GM19452 (cell line): ENCODE data around the gene MAP6.

Experiments used
- ATAC-seq: cut with Tn5 transposase; IDR thresholded peaks from one replicate; pipeline ENCODE4 v1.9.1; 2021; ENCODE audit not compliant: unreplicated experiment

The MAP6 gene

DNA sequence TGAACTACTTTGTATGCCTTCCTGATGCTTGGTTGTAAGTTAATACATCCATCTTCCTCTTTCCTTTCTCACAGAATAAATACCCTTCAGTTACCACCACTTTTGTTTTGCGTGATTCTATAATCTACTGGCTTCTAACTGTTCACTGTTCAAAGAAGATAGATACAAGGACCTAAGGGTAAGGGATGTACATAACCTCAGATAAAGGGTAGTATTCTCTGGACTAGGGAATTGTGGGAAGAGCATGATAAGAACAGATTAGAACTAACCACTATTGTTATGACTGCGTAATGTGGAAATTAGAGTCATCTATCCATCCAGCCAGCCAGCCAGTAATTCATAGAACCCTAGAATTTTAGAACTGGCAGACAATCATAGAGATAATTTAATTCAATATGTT, 36.4 kb downstream of the MAP6 start:
- no peak for ATAC-seq

GRCh38 chr11:75631086-75631730, 37.6 kb downstream of the MAP6 start:
- no peak for ATAC-seq

- no peak for ATAC-seq
Measured at GRCh38 chr11:75627906-75628668, 40.8 kb downstream of the MAP6 start.

GRCh38 chr11:75626889-75627529, 41.8 kb downstream of the MAP6 start:
- no peak for ATAC-seq

DNA sequence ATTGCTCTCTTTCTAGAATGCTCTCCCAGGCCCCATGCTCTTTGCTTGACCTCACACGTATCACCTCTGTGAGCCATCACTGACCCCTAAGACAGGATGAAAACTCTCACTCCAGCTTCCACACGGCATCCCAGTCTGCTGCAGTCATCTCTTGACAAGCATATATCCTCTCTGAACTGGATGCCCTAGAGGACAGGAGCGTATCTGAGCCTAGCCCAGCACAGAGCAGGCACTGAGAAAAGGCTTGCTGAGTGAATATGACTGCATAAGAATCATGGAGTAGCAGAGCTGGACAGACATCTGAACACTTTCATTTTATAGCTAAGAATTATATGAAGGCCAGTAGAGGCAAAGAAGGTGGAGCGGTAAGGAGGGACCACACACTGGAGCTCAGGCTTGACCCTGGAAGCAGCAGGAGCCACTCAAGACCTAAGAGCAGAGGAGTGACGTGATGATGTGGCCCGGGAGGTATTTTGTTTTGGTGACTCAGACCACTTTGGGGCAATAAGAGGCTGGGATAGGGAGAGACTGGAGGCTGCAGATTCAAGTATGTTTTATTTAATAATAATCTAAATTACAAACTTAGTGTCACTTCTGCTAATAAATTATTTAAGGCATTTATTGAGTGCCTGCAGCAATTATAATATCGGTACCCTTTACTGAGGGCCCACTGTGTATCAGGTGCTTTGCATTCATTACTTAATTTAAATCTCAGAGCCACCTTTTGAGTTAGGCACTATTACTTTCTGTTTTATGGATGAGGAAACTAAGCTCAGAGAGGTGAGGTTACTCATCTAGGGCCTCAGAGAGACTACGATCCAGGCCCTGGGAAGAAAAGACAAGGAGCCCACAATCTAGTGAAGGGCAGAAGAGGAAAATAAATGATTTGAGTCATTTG, 42.6 kb downstream of the MAP6 start:
- ATAC-seq: no peak

DNA sequence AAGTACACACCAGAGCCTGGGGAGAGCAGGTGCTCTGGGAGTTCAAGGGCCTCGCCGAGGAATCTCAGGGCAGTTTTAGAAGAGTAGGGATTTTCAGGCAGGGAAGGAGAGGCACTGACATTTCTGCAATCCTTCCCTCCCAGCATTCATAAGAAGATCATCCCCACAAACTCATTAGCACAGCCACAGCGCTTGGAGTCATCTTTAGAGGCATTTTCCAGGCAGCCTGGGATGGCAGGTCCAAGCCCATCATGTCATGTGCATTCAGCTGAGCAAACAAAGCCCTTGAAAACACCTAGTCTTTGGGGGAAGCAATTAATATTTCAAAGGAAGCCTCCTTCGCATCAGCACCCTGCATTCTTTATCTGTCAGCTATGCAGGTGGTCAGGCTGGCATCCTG, 43.8 kb downstream of the MAP6 start:
- ATAC-seq: no peak

GRCh38 chr11:75616281-75616680, 52.6 kb downstream of the MAP6 start:
- no peak for ATAC-seq

DNA sequence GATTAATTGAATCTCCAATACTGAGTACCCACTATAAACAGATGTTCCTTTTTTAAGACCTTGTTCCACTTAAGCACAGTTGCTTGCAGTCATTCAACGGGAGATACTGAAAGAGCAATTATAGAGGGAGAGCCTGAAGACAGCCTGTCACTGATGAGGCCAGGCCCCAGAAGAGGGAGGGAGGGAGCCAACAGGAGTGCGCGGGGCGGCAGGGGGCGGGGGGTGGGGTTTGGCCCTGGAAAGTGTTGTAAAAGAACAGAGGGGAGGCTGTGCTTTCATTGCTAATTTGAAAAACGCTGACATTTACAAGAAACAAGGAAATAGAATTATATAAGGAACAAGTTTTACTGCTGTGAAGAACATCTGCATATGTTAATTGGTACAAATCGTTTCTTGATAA, 53.1 kb downstream of the MAP6 start:
- ATAC-seq: no peak

DNA sequence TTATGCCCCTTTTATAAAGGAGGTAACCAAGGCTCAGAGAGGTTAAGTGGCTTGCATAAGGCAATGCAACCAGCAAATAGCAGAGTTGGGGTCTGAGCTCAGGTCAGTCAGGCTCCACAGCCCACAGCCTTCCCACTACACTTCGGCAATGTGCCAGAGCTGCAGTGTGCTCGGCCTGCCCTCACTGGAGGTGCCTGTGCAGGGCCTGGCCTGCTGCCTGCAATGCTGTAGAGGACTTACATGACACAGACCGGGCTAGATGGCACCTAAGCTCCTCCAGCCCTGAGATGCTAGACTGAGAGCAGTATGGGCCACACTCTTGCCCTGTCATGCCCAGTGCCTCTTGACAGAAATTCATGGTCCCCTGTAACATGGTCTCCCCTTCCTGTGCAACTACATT, 57.0 kb downstream of the MAP6 start:
- no peak for ATAC-seq

DNA sequence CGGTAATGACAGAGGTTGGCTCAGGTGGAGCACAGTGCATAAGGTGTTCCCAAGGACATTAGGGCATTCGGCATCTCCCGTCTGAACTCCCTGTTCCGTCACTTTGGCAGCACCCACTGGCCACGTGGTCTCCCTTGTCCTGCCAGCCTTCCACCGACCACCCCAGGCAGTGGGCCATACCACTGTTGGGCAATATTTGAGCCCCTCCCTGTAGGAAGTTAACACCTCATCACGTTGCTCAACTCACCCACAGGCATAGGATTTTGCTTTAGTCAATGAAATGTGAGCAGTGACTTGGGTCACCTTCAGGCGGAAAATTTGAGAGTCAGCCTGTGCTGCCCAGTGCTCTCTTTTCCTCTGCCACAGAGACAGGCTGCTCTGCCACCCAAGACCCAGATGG, 62.7 kb downstream of the MAP6 start:
- ATAC-seq: no peak

- ATAC-seq: no peak
Measured at GRCh38 chr11:75603791-75604736, 64.8 kb downstream of the MAP6 start.

GRCh38 chr11:75602951-75603350, 65.9 kb downstream of the MAP6 start:
- no peak for ATAC-seq

GRCh38 chr11:75601494-75601893, 67.3 kb downstream of the MAP6 start:
- no peak for ATAC-seq

DNA sequence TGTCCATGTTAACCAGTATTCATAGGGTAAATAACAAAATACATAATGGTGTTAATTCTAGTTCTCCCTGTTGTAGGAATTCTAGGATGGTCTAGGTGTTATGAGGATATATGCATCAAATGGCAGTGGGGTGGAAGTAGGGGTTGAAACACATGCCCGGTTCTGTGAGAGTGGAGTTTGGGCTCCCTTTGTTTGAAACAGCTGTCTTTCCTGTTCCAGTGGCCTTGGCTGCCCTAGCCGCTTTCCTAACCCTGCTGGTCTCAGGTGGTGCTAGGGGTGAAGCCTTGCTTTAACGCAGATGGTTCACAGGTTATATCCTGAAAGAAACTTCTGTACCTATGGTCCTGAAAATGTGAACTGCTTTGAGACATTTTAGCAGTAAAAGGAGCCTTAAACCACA, 68.5 kb downstream of the MAP6 start:
- ATAC-seq: no peak

DNA sequence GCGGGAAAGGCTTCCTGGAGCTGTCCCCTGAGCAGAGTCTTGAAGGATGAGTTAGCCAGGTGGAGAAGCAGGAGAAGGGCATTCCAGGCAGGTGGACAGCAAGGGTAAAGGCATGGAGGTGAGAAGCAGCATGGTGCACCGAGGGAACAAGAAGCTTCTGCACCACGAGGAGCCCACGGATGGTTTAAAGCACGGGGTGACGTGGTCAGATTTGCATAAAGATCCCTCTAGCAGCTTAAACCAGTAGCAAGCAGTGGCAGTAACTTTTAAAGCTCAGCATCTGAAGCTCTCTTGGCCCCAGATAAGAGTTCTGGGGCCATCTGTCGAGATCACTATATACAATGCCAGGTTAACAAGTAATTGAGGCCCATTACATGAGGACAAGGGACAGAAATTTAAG, 69.9 kb downstream of the MAP6 start:
- ATAC-seq: no peak

GRCh38 chr11:75598264-75598663, 70.6 kb downstream of the MAP6 start:
- no peak for ATAC-seq

DNA sequence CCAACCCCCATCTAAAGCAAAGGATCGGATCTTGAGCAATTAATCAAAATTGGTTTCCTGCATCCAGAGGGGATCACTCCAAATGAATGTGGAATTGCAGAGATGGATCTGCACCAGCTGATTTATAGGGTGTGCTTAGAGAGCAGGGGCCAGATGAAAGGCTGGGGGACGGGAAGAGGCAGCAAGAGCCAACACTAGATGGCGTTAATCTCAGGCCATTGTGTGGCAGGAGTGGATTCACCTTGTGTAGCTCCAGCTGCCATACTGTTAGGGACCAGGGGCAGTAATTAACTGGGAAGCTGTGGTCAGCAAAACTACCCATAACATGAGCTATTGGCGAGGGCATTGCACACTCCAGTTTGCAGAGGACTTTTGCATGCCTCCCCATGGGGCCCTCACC, 71.2 kb downstream of the MAP6 start:
- ATAC-seq: no peak

DNA sequence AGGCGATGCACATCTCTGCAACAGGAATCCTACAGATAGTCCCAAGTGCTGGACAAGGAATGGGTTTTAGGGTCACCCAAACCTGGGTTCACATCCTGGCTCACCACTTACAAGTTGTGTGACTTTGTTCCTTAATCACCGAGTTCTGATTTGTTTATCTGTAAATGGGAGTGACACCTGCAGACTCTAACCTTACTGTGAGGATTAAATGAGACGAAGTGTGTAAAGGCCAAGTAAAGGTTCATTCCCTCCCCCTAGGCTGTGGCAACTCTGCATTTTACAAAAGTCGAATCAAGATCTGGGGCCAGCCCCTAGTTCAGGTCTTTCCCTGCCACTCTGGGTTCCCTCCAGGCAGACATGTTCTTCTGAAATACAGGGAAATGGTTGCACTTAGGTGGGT, 71.9 kb downstream of the MAP6 start:
- ATAC-seq: no peak

GRCh38 chr11:75595429-75595828, 73.4 kb downstream of the MAP6 start:
- no peak for ATAC-seq

DNA sequence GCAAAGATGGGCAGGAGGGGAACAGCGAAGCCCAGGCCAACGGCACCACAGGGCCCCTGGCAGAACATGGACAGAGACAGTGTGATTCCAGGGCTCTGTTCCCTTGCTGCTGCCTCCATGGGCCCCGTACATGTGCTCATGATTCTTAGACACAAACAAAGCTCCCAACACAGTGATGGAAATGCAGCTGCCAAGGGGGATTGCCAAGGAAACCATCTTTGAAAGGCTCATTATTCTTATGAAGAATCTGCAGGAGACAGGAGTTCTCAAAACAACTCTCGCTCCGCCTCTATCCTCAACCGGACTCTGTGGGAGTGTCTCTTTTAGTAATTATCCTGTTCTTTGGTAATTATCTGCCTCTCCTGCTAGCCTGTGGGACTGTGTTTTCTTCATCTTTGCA, 74.6 kb downstream of the MAP6 start:
- ATAC-seq: no peak
